ENCODE measurements around the gene NFKBIL1. TPM values are rescaled to one million over a fixed set of nuclear protein-coding genes. Genes with fewer than 3 reads are reported as not detected.

The NFKBIL1 gene
- total and polyA plus RNA-seq, 10 of the 15 experiments (the other 5 are each of a cell fraction or from before 2014, with no cell fraction given), result 0.19 to 15.1 (median 7.0) TPM

- peak within 1 kb of the TSS; percentile 83 for H2AFZ ChIP-seq (ENCODE audit: control insufficient read depth, low read depth, low read length)
- intact Hi-C loops (cut with micrococcal nuclease; ENCODE audit: unreplicated experiment) (loop anchor here (1.0 to 10.0 kb wide), 3 partner anchors 49 to 363 kb away; partner anchors contain the start of gene ZBTB12), in situ Hi-C loops (cut with MboI) (loop anchor here (5.0 to 10.0 kb wide), 2 partner anchors 50 to 293 kb away; no protein-coding TSS in a partner anchor)
- peak within 1 kb of the TSS; percentile 97 for H3K27ac ChIP-seq (ENCODE audit: control insufficient read depth, insufficient read depth)
- ATAC-seq, result peak; percentile 81
- H4K20me1 ChIP-seq (ENCODE audit: control insufficient read depth, insufficient read depth), result peaks cover 9% of the 10 kb centered on the region
- BruUV-seq (replicated peaks), result no TSS peak
- ChIA-PET SMC1A (ENCODE audit: uncharacterized antibody, unreplicated experiment) (interaction anchor here (0.6 to 34.7 kb wide), 17 partner anchors 9 to 295 kb away, joined by 3 to 1989 read pairs (median 4); partner anchors contain the start of genes ABHD16A, LST1, LTA and LTB), RAD21 (ENCODE audit: unreplicated experiment) (interaction anchor here (0.9 to 16.9 kb wide), 13 partner anchors 8 to 288 kb away, joined by 3 to 668 read pairs (median 5); partner anchors contain the start of genes HSPA1B, LTB, MICB and NCR3), POLR2A (interaction anchor here (0.6 to 4.8 kb wide), 30 partner anchors 9 to 654 kb away, joined by 3 to 56 read pairs (median 4); partner anchors contain the start of genes ABHD16A, BAG6, C6orf47 and GPANK1), CTCF (interaction anchor here (0.6 to 34.8 kb wide), 13 partner anchors 9 to 722 kb away, joined by 3 to 2098 read pairs (median 3); partner anchors contain the start of genes C6orf47, DXO, HSPA1B and LST1)
- no peaks in the 10 kb centered on the region for H3K9me3 ChIP-seq (replicated peaks; ENCODE audit: control insufficient read depth, insufficient read depth, low read length)
- no peaks in the 10 kb centered on the region for H3K4me1 ChIP-seq (ENCODE audit: control insufficient read depth, insufficient read depth, low read length)
- H3K9ac ChIP-seq (ENCODE audit: control insufficient read depth, insufficient read depth, low read length), result peak within 1 kb of the TSS; percentile 99
- H3K4me3 ChIP-seq, result peak within 1 kb of the TSS; percentile 94
- under 1% methylated on average over 43 of the region's 43 CpGs for WGBS (ENCODE audit: insufficient coverage, insufficient replicate concordance, low lambda C conversion rate, missing lambda C conversion rate)
- peaks cover 12 to 27% of the 10 kb centered on the region in 2 experiments for H3K36me3 ChIP-seq (ENCODE audit: control insufficient read depth in 2 of 2, insufficient read depth in 2 of 2, low read length in 1 of 2)
- H3K79me2 ChIP-seq (ENCODE audit: control insufficient read depth, insufficient read depth, low read length), result peaks cover 63% of the 10 kb centered on the region
- peak; percentile 75 for FAIRE-seq
- DNase-seq (ENCODE audit: low read depth, low spot score), result peak; percentile 93
- H3K4me2 ChIP-seq (ENCODE audit: control insufficient read depth, insufficient read depth), result peak within 1 kb of the TSS; percentile 85
- no peaks in the 10 kb centered on the region for H3K27me3 ChIP-seq (replicated peaks in 1 of 2; ENCODE audit: control insufficient read depth in 2 of 2, insufficient read depth in 2 of 2, low read length in 1 of 2)
- TF ChIP-seq ZNF687 (IDR thresholded peaks at IDR 0.05) (peak; percentile 88), BHLHE40 (IDR thresholded peaks at IDR 0.05; ENCODE audit: borderline replicate concordance in 1 of 2, low read depth in 2 of 2, low read length in 1 of 2) (peak; percentile 60 to 63; a peak in 3 of 4 replicates), IRF3 (IDR thresholded peaks at IDR 0.05) (peak; percentile 54; the same call in 1 of the 2 replicates), PAX5 (IDR thresholded peaks at IDR 0.05; ENCODE audit: borderline replicate concordance, low read depth, low read length) (0 out of 2 replicates have a peak, but pooled peaks have one; percentile 11), ZNF217 (IDR thresholded peaks at IDR 0.05) (no peak), SREBF2 (IDR thresholded peaks at IDR 0.05; ENCODE audit: low read length) (no peak), ZBTB40 (IDR thresholded peaks at IDR 0.05; ENCODE audit: borderline replicate concordance) (peak; percentile 90), RBBP5 (conservative IDR thresholded peaks at IDR 0.05) (peak; percentile 95), ATF3 (IDR thresholded peaks at IDR 0.05; ENCODE audit: borderline replicate concordance, extremely low read depth, low read depth, low read length) (peak; percentile 27; the same call in 1 of the 2 replicates), SP1 (IDR thresholded peaks at IDR 0.05; ENCODE audit: low read depth, low read length) (peak; percentile 60)
Observed at GRCh38 chr6:31541658-31542521, 5.5 kb upstream of the NFKBIL1 start, which contains the start of gene DDX39B. Gene DDX39B, minus strand, starts transcription at chr6:31542003. Its CDS starts 1,471 bp downstream, at chr6:31540532.
